Endodermal cell (in vitro differentiated cells): ENCODE data around the gene F3. TPM values are rescaled to one million over a fixed set of nuclear protein-coding genes. Genes with fewer than 3 reads are reported as not detected.

Source experiments
- DNase-seq: peaks from one replicate; pipeline ENCODE4 v3.0.0-alpha.2; 2017
- H3K27ac ChIP-seq: 2 replicates; pipeline ENCODE4 v1.5.1; 2013; ENCODE audit warnings: mild to moderate bottlenecking, low read depth, low read length, moderate library complexity
- H3K27me3 ChIP-seq: 2 replicates; pipeline ENCODE4 v1.6.1; 2013; ENCODE audit warnings: mild to moderate bottlenecking, low read length, moderate library complexity; ENCODE audit not compliant: insufficient read depth, control insufficient read depth, poor library complexity, severe bottlenecking
- H3K36me3 ChIP-seq: 2 replicates; pipeline ENCODE4 v1.7.0; 2013; ENCODE audit warnings: mild to moderate bottlenecking, low read length, moderate library complexity; ENCODE audit not compliant: control insufficient read depth, insufficient read depth
- H3K4me1 ChIP-seq: one replicate; pipeline ENCODE4 v1.7.0; 2013; ENCODE audit warnings: low read length; ENCODE audit not compliant: control insufficient read depth, insufficient read depth
- H3K4me3 ChIP-seq: 2 replicates; pipeline ENCODE4 v1.5.1; 2013; ENCODE audit warnings: mild to moderate bottlenecking, low read length, moderate library complexity
- H3K9ac ChIP-seq: 2 replicates; pipeline ENCODE4 v1.6.1; 2013; ENCODE audit warnings: mild to moderate bottlenecking, low read length, moderate library complexity; ENCODE audit not compliant: poor library complexity, severe bottlenecking; ENCODE audit errors: extremely low read depth
- H3K9me3 ChIP-seq: 2 replicates; pipeline ENCODE4 v1.6.1; 2013; ENCODE audit warnings: mild to moderate bottlenecking, low read length, moderate library complexity; ENCODE audit not compliant: control insufficient read depth
- H3K27ac Mint-ChIP-seq: 2 replicates; pipeline ENCODE4 v1.8.0; 2020; ENCODE audit warnings: mixed read lengths
- H3K27me3 Mint-ChIP-seq: 2 replicates; pipeline ENCODE4 v1.8.0; 2021; ENCODE audit warnings: mild to moderate bottlenecking, mixed read lengths; ENCODE audit not compliant: insufficient read depth
- H3K36me3 Mint-ChIP-seq: 2 replicates; pipeline ENCODE4 v1.8.0; 2020; ENCODE audit warnings: low read depth, mixed read lengths
- H3K4me1 Mint-ChIP-seq: 2 replicates; pipeline ENCODE4 v1.8.0; 2020; ENCODE audit warnings: mixed read lengths
- H3K4me3 Mint-ChIP-seq: 2 replicates; pipeline ENCODE4 v1.8.0; 2020; ENCODE audit warnings: mild to moderate bottlenecking, moderate library complexity, mixed read lengths
- H3K9me3 Mint-ChIP-seq: 2 replicates; pipeline ENCODE4 v1.8.0; 2020; ENCODE audit warnings: mild to moderate bottlenecking, mixed read lengths
- CTCF ChIP-seq: fragments of 200-600 bp; sonication (generic); conservative IDR thresholded peaks from 2 replicates; pipeline ENCODE4 v1.5.0; 2021; ENCODE audit warnings: antibody characterized with exemption, mild to moderate bottlenecking
- WGBS, 2 experiments: methylation state at CpG; one replicate each; pipeline versions ENCODE4 v1.1.5 to v1.1.7; 2013; ENCODE audit warnings: missing lambda C conversion rate in 2 of 2, mixed read lengths in 1 of 2; ENCODE audit not compliant: insufficient coverage in 1 of 2, insufficient read length in 1 of 2; 5-methylcytosine and 5-hydroxymethylcytosine counted together
- total RNA-seq, 2 donors: library from RNA; stranded (reverse); fragmentation: NEBNext Ultra II Directional in 1 of 2; extraction: Animal tissue kit (Norgen Biotek cat#: 25700) in 1 of 2; gene quantifications; 2 replicates in 1 of 2; 3 replicates in 1 of 2; pipeline ENCODE4 v1.2.1, GENCODE V29; 2021

The F3 gene
- total RNA-seq, 2 donors from 2014 or later = 27.6 to 38.1 TPM

GRCh38 chr1:94542088-94542870, 720 bp upstream of the F3 start:
- peaks cover 8% of the 10 kb centered on the region for H3K9me3 ChIP-seq
- peaks cover 14% of the 10 kb centered on the region for H3K36me3 ChIP-seq
- H3K4me3 ChIP-seq = peak overlapping the region; percentile 85
- peaks cover 18% of the 10 kb centered on the region for H3K4me1 ChIP-seq
- H3K27me3 ChIP-seq = peaks cover 16% of the 10 kb centered on the region
- peaks cover 65% of the 10 kb centered on the region for H3K4me1 Mint-ChIP-seq
- H3K27ac Mint-ChIP-seq = peak overlapping the region; percentile 91
- peak overlapping the region; percentile 88 for H3K4me3 Mint-ChIP-seq
- TF ChIP-seq CTCF = no peak
- H3K9me3 Mint-ChIP-seq = peaks cover 4% of the 10 kb centered on the region
- WGBS, 2 experiments = 3 to 6% methylated on average over 10 to 26 of the region's 26 CpGs
- peak overlapping the region; percentile 62 for H3K9ac ChIP-seq
- H3K27me3 Mint-ChIP-seq = peaks cover 16% of the 10 kb centered on the region
- peak; percentile 75 for DNase-seq
- no peak overlapping the region for H3K27ac ChIP-seq
- peaks cover 17% of the 10 kb centered on the region for H3K36me3 Mint-ChIP-seq

GRCh38 chr1:94540440-94541245, 916 bp downstream of the F3 start:
- H3K27ac Mint-ChIP-seq = peak overlapping the region; percentile 62
- peaks cover 16% of the 10 kb centered on the region for H3K27me3 Mint-ChIP-seq
- WGBS, 2 experiments = 19 to 21% methylated on average over 17 to 23 of the region's 23 CpGs
- Histone ChIP-seq H3K27me3 (peaks cover 26% of the 10 kb centered on the region), H3K9me3 (no peaks in the 10 kb centered on the region), H3K36me3 (peaks cover 30% of the 10 kb centered on the region), H3K4me1 (peaks cover 19% of the 10 kb centered on the region), H3K4me3 (peak overlapping the region; percentile 94), H3K27ac (no peak overlapping the region), H3K9ac (peak overlapping the region; percentile 48)
- no peaks in the 10 kb centered on the region for H3K9me3 Mint-ChIP-seq
- TF ChIP-seq CTCF = no peak
- peak overlapping the region; percentile 88 for H3K4me3 Mint-ChIP-seq
- no peak for DNase-seq
- peaks cover 69% of the 10 kb centered on the region for H3K4me1 Mint-ChIP-seq
- peaks cover 29% of the 10 kb centered on the region for H3K36me3 Mint-ChIP-seq

GRCh38 chr1:94539496-94539895, 2.1 kb downstream of the F3 start:
- H3K36me3 Mint-ChIP-seq = peaks cover 38% of the 10 kb centered on the region
- H3K4me3 ChIP-seq = peak overlapping the region; percentile 94
- peaks cover 26% of the 10 kb centered on the region for H3K27me3 ChIP-seq
- H3K4me1 ChIP-seq = peaks cover 15% of the 10 kb centered on the region
- peak overlapping the region; percentile 88 for H3K4me3 Mint-ChIP-seq
- no peaks in the 10 kb centered on the region for H3K9me3 Mint-ChIP-seq
- H3K27me3 Mint-ChIP-seq = peaks cover 16% of the 10 kb centered on the region
- no peaks in the 10 kb centered on the region for H3K9me3 ChIP-seq
- H3K36me3 ChIP-seq = peaks cover 41% of the 10 kb centered on the region
- 87 to 94% methylated on average over 3 of the region's 3 CpGs for WGBS, 2 experiments
- H3K27ac ChIP-seq = no peak overlapping the region
- no peak overlapping the region for H3K9ac ChIP-seq
- no peak for DNase-seq
- TF ChIP-seq CTCF = no peak
- no peak overlapping the region for H3K27ac Mint-ChIP-seq
- H3K4me1 Mint-ChIP-seq = peaks cover 62% of the 10 kb centered on the region
